Activated CD4-positive, alpha-beta T cell treated with anti-CD3 and anti-CD28 coated beads, Interleukin-2, amount 10 ng/mL, durations not matched to agents 7 days and 5 days (primary cell): ENCODE results near the gene ABLIM1. TPM values are rescaled to one million over a fixed set of nuclear protein-coding genes. Genes with fewer than 3 reads are reported as not detected.

ENCODE experiments used
- CTCF ChIA-PET: fragments of 350-600 bp; sonication (Branson Sonifier 250); formaldehyde crosslinking; loops from one replicate; lab custom pipeline; 2021; ENCODE audit warnings: antibody characterized with exemption; lab: Charles Lee
- POLR2A ChIA-PET: fragments of 350-600 bp; sonication (Branson Sonifier 250); formaldehyde crosslinking; loops from one replicate; lab custom pipeline; 2021; ENCODE audit warnings: antibody characterized with exemption; lab: Charles Lee
- DNase-seq: peaks from one replicate; pipeline ENCODE4 v3.0.0-alpha.2; 2020
- H3K27ac Mint-ChIP-seq: one replicate; pipeline ENCODE4 v1.8.0; 2021; ENCODE audit warnings: mild to moderate bottlenecking, moderate library complexity, mixed read lengths
- H3K27me3 Mint-ChIP-seq: one replicate; pipeline ENCODE4 v1.8.0; 2021; ENCODE audit warnings: mixed read lengths
- H3K36me3 Mint-ChIP-seq: one replicate; pipeline ENCODE4 v1.8.0; 2021; ENCODE audit warnings: low read depth, mixed read lengths
- H3K4me1 Mint-ChIP-seq: one replicate; pipeline ENCODE4 v1.8.0; 2021; ENCODE audit warnings: mixed read lengths
- H3K4me3 Mint-ChIP-seq: one replicate; pipeline ENCODE4 v1.8.0; 2021; ENCODE audit warnings: mild to moderate bottlenecking, moderate library complexity, mixed read lengths
- H3K9me3 Mint-ChIP-seq: one replicate; pipeline ENCODE4 v1.8.0; 2021; ENCODE audit warnings: mixed read lengths
- total RNA-seq, 2 experiments: library from RNA; stranded (reverse); gene quantifications; one replicate each; pipeline ENCODE4 v1.2.3, GENCODE V29; 2021

The ABLIM1 gene
- total RNA-seq, 2 experiments from 2014 or later, result 141 to 161 TPM

DNA sequence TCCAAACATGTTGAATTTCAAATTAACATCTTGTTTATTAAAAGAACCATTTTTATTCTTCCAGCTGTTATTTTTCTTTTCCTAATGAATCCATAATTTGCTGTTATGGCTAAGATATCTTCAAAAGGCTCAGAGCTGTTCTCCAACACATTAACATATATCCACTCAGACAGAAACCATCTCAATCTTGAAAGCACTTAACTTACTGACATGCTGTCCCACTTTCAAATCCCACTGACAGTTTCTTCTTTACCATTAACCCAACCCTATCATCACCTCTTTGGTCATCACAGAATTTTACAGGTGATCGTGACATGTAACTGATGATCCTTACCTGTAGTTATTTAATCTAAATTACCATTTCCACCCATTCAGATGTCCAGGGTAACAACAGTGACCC, 178.2 kb downstream of the ABLIM1 start:
- Mint-ChIP-seq H3K4me3 (no peak overlapping the region), H3K9me3 (no peaks in the 10 kb centered on the region), H3K36me3 (peaks cover 56% of the 10 kb centered on the region), H3K27me3 (no peaks in the 10 kb centered on the region), H3K27ac (no peak overlapping the region), H3K4me1 (peaks cover 39% of the 10 kb centered on the region)
- POLR2A ChIA-PET, result interaction anchor here (0.6 kb wide), 1 partner anchor 345 kb away, joined by 3 read pairs; no protein-coding TSS in a partner anchor
- CTCF ChIA-PET, result interaction anchor here (1.0 to 2.0 kb wide), 2 partner anchors 8 to 12 kb away, joined by 3 to 5 read pairs; no protein-coding TSS in a partner anchor
- no peak for DNase-seq

DNA sequence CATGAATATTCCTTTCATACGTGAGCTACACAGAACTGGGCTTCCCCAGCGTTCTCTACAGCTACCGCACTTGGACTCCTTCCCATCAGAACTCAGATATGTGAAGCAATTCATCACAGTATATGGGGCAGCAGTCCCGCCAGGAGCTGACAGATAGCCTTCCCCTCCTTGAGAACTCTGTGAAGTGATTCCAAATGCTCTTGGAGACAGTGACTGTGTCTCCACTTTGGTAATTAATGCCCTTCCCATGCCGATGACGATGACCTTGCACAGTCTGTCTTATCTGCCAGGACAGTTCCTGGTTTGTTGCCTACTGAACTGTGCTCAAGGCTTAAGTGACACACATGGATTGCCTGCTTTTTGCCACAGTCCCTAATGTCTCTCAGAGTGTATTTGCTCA, 178.8 kb downstream of the ABLIM1 start:
- peaks cover 41% of the 10 kb centered on the region for H3K4me1 Mint-ChIP-seq
- no peak for DNase-seq
- no peak overlapping the region for H3K27ac Mint-ChIP-seq
- peaks cover 51% of the 10 kb centered on the region for H3K36me3 Mint-ChIP-seq
- POLR2A ChIA-PET, result interaction anchor here (0.6 kb wide), 1 partner anchor 345 kb away, joined by 3 read pairs; no protein-coding TSS in a partner anchor
- no peak overlapping the region for H3K4me3 Mint-ChIP-seq
- H3K9me3 Mint-ChIP-seq, result no peaks in the 10 kb centered on the region
- CTCF ChIA-PET, result interaction anchor here (1.0 kb wide), 2 partner anchors 13 to 66 kb away, joined by 3 read pairs; no protein-coding TSS in a partner anchor
- H3K27me3 Mint-ChIP-seq, result no peaks in the 10 kb centered on the region

DNA sequence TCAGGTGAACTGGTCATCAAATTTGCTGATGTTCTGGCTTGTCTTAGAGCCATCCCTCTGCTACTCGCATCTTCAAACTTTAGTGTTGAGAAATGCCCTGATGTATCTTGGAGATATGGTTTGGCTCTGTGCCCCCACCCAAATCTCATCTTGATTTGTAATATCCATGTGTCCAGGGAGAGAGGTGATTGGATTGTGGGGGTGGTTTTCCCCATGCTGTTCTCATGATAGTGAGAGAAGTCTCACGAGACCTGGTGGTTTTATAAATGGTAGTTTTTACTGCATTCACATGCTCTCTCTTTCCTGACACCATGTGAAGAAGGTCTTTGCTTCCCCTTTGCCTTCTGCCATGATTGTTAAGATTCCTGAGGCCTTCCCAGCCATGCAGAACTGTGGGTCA, 179.8 kb downstream of the ABLIM1 start:
- peaks cover 44% of the 10 kb centered on the region for H3K36me3 Mint-ChIP-seq
- H3K27ac Mint-ChIP-seq, result no peak overlapping the region
- H3K9me3 Mint-ChIP-seq, result no peaks in the 10 kb centered on the region
- H3K4me1 Mint-ChIP-seq, result peaks cover 48% of the 10 kb centered on the region
- DNase-seq, result no peak
- POLR2A ChIA-PET, result no interaction called here
- CTCF ChIA-PET, result interaction anchor here (1.0 kb wide), 1 partner anchor 67 kb away, joined by 3 read pairs; no protein-coding TSS in a partner anchor
- no peak overlapping the region for H3K4me3 Mint-ChIP-seq
- H3K27me3 Mint-ChIP-seq, result no peaks in the 10 kb centered on the region

DNA sequence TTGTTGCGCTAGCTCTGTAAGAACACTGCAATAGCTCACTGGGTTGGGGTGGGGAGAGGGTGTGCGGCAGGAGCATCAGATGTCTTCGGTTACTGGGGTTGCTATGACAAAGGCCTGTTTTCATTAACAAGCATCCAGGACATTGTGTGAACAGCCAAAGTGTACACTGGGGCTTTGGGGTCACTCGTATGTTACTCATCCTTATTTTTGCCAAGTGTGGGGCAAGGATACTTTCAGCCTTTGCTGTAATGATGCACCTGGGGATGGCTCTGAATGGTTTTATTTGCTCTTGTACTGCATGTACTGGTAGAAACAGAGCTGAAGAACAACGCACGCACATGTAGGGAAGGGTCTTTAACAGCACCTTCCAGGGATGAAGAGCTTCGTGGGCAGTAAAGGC, 180.8 kb downstream of the ABLIM1 start:
- no peaks in the 10 kb centered on the region for H3K27me3 Mint-ChIP-seq
- H3K36me3 Mint-ChIP-seq, result peaks cover 40% of the 10 kb centered on the region
- DNase-seq, result no peak
- ChIA-PET POLR2A (no interaction called here), CTCF (interaction anchor here (0.6 kb wide), 1 partner anchor 10 kb away, joined by 3 read pairs; no protein-coding TSS in a partner anchor)
- H3K27ac Mint-ChIP-seq, result no peak overlapping the region
- H3K4me3 Mint-ChIP-seq, result no peak overlapping the region
- H3K4me1 Mint-ChIP-seq, result peaks cover 56% of the 10 kb centered on the region
- no peaks in the 10 kb centered on the region for H3K9me3 Mint-ChIP-seq

DNA sequence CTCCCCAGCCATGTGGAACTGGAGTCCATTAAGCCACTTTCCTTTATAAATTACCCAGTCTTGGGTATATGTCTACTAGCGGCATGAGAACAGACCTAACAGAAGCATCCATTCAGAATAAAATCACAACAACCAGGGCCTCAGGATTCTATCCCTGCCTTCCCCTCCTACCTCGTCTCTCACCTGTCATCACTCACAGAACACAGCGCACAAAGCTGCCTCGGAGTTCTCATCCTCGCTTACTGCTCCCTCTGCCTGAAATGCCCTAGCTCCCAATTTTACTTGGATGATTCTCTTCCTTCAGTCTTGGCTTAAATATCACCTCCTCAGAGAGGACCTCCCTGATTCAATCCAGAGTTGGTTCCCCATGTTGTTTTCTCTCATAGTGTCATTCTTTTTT, 183.1 kb downstream of the ABLIM1 start:
- Mint-ChIP-seq H3K36me3 (peaks cover 25% of the 10 kb centered on the region), H3K27me3 (no peaks in the 10 kb centered on the region), H3K27ac (peak overlapping the region; percentile 7), H3K4me1 (peaks cover 52% of the 10 kb centered on the region), H3K4me3 (no peak overlapping the region), H3K9me3 (no peaks in the 10 kb centered on the region)
- no peak for DNase-seq
- POLR2A ChIA-PET, result no interaction called here
- CTCF ChIA-PET, result no interaction called here

DNA sequence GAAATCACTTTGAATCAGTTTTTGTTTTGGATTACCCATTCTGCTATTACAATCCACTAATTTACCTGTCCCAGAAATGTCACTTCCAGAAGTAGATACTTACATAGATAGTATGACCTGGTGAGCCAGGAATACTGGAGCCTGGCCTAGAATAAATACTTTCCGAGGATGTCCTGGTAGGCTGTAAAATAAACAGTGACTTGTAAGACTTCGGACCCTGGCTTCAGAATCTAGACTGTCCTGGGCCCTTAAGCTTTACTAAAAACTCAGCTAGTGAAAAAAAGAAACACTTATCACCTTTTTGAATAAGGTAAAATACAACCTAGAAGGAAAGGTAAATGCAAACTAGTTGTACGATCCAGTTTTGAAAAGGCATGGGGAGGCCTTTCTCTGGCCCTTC, 184.3 kb downstream of the ABLIM1 start:
- Mint-ChIP-seq H3K4me1 (peaks cover 50% of the 10 kb centered on the region), H3K4me3 (no peak overlapping the region), H3K27ac (no peak overlapping the region), H3K9me3 (no peaks in the 10 kb centered on the region), H3K27me3 (no peaks in the 10 kb centered on the region), H3K36me3 (peaks cover 22% of the 10 kb centered on the region)
- POLR2A ChIA-PET, result no interaction called here
- CTCF ChIA-PET, result no interaction called here
- no peak for DNase-seq

DNA sequence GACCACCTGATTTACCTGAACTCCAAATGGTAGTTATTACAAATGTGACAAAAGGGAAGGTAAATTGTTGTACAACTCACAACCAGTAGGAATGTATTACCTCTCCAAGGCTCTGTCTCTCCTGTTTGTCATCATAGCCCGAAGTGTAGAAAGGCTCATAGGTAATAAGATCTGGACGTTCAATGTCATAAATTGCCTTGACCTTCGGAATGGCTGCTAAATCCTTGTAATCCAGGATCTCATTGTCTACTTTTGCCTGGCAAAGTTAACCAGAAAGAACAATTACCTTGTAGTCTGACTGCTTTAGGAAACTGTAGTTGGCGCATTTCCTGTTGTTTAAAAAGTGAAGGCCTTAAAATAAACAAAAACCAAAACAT, 185.2 kb downstream of the ABLIM1 start:
- CTCF ChIA-PET, result interaction anchor here (1.1 to 1.7 kb wide), 3 partner anchors 22 to 42 kb away, joined by 4 to 5 read pairs (median 4); no protein-coding TSS in a partner anchor
- no peak for DNase-seq
- H3K9me3 Mint-ChIP-seq, result no peaks in the 10 kb centered on the region
- peaks cover 50% of the 10 kb centered on the region for H3K4me1 Mint-ChIP-seq
- POLR2A ChIA-PET, result interaction anchor here (0.7 kb wide), 1 partner anchor 67 kb away, joined by 3 read pairs; no protein-coding TSS in a partner anchor
- no peak overlapping the region for H3K4me3 Mint-ChIP-seq
- no peaks in the 10 kb centered on the region for H3K27me3 Mint-ChIP-seq
- peaks cover 19% of the 10 kb centered on the region for H3K36me3 Mint-ChIP-seq
- H3K27ac Mint-ChIP-seq, result no peak overlapping the region

DNA sequence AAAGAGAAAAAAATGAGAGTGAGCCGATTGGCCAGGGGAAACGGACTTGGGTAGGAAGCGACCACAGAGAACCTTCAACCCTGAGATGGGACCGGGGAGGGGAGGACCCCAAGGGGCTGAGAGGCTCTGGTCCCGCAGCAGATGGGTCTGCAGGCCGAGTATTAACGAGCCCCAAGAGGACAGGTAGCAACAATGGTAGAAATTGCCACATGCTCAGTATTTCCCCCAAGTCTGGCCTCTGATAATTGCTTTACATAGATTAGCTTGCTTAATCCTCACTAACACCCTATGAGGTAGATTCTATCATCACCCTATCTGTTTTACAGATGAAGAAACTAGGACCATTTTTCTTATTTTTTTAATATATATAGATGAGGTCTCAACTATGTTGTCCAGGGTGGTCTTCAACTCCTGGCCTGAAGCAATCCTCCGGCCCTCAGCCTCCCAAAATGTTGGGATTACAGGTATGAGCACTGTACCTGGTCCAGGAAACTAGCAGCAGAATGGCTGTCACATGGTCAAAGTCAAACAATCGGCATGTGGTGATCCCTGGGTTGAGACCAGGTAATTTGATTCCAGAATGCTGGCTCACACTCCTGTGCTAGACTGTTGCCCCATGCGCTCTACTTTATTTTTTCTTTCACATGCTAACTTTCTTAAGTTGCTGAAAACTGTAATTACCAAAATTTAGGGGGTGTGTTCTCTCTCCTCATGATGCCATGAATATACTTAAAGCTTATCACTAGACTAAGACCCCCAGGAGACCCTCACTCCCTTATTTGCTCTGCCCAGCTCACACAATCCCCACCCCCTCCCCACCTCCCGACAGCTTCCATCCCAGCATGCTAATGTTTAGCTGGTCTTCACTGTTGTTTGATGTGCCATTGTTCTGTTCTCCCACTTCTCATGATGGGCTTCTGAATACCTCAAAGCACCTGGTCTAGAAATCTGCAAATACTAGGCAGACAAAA, 185.9 kb downstream of the ABLIM1 start:
- no peak overlapping the region for H3K27ac Mint-ChIP-seq
- peaks cover 22% of the 10 kb centered on the region for H3K36me3 Mint-ChIP-seq
- ChIA-PET POLR2A (interaction anchor here (0.7 to 1.8 kb wide), 2 partner anchors 69 to 167 kb away, joined by 3 to 8 read pairs; no protein-coding TSS in a partner anchor), CTCF (interaction anchor here (0.6 to 1.7 kb wide), 24 partner anchors 9 to 537 kb away, joined by 3 to 10 read pairs (median 4); no protein-coding TSS in a partner anchor)
- no peak for DNase-seq
- no peak overlapping the region for H3K4me3 Mint-ChIP-seq
- H3K27me3 Mint-ChIP-seq, result no peaks in the 10 kb centered on the region
- no peaks in the 10 kb centered on the region for H3K9me3 Mint-ChIP-seq
- peaks cover 48% of the 10 kb centered on the region for H3K4me1 Mint-ChIP-seq

DNA sequence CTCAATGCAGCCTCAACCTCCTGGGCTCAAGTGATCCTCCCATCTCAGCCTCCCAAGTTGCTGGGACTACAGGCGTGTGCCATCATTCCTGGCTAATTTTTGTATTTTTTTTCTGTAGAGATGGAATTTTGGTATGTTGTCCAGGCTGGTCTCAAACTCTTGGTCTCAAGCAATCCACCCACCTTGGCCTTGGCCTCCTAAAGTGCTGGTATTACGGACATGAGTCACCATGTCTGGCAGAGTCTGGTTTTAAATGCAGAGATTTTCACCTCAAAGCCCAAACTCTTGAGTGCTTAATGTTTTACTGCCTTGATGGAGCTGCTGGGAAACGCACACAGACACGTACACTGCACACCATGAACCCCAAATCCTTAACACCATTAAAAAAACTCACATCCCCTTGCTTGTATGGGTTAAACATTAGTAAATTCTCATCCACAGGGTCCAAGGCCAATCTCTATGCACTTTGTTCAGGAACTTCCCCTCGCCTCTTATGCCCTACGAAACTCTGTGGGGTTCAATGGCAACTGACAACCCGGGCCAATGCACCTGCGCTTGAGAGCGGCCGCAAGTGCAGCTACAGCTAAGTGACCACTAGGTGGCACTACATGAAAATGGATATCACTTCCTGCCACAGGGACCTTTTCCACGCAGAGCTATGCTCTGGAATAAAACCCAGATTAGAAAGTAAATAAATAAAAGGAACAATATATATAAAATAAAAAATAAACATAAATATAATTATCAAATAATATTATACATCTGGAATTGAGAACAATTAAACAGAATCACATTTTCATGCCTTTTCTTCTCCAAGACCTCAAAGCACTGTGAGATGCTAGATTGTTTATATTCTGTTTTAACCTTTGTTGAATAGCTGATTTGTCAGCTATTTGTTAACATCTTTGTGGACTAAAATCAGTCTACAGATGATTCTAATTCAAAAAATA, 186.8 kb downstream of the ABLIM1 start:
- peak; percentile 75 for DNase-seq
- Mint-ChIP-seq H3K4me1 (peaks cover 41% of the 10 kb centered on the region), H3K9me3 (no peaks in the 10 kb centered on the region), H3K36me3 (peaks cover 23% of the 10 kb centered on the region), H3K4me3 (no peak overlapping the region), H3K27me3 (no peaks in the 10 kb centered on the region), H3K27ac (peak overlapping the region; percentile 10)
- ChIA-PET POLR2A (interaction anchor here (1.8 kb wide), 1 partner anchor 70 kb away, joined by 8 read pairs; no protein-coding TSS in a partner anchor), CTCF (interaction anchor here (0.6 to 1.7 kb wide), 25 partner anchors 10 to 538 kb away, joined by 3 to 10 read pairs (median 4); no protein-coding TSS in a partner anchor)

DNA sequence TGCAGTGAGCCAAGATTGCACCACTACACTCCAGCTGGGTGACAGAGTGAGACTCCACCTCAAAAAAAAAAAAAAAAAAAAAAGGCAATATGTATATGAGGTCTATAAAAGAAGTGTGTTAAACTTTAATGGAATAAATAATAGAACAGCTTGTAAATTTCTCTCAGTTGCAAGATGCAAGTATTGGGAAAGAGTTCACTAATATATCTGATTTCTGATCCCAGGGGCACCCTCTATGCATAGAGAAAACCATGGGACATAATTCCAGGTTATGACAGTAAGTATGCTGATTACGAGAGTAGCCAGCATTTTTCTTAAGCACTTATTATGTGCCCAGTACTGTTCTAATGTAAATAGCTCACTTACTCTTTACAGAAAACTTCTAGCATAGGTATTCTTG, 187.7 kb downstream of the ABLIM1 start:
- peaks cover 33% of the 10 kb centered on the region for H3K4me1 Mint-ChIP-seq
- no peak overlapping the region for H3K27ac Mint-ChIP-seq
- H3K4me3 Mint-ChIP-seq, result no peak overlapping the region
- no peaks in the 10 kb centered on the region for H3K27me3 Mint-ChIP-seq
- no peaks in the 10 kb centered on the region for H3K9me3 Mint-ChIP-seq
- CTCF ChIA-PET, result interaction anchor here (0.9 to 1.7 kb wide), 6 partner anchors 21 to 78 kb away, joined by 3 to 10 read pairs (median 4); no protein-coding TSS in a partner anchor
- DNase-seq, result no peak
- POLR2A ChIA-PET, result no interaction called here
- H3K36me3 Mint-ChIP-seq, result peaks cover 26% of the 10 kb centered on the region

DNA sequence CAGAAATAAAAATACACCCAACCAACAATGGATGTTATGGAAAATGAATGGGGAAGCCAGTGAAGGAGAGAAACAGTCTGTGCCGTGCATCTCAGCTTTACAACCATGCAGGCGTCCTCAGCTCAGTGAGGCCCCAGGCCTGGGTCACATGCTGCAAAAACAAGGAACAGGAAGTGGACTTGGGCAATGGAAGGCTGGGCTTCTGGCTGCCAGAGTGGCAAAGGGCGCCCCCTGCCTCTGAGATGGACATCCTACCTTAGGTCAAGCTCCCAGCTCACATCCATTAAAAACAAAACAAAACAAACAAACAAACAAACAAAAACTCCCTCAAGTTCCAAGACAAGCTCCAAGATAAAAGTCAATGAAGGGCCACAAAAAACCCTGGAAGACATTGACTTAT, 199.1 kb downstream of the ABLIM1 start:
- no peaks in the 10 kb centered on the region for H3K9me3 Mint-ChIP-seq
- no peak overlapping the region for H3K4me3 Mint-ChIP-seq
- no peaks in the 10 kb centered on the region for H3K27me3 Mint-ChIP-seq
- ChIA-PET CTCF (interaction anchor here (1.0 to 2.3 kb wide), 4 partner anchors 12 to 155 kb away, joined by 3 to 10 read pairs (median 6); no protein-coding TSS in a partner anchor), POLR2A (interaction anchor here (0.6 kb wide), 1 partner anchor 67 kb away, joined by 4 read pairs; no protein-coding TSS in a partner anchor)
- H3K4me1 Mint-ChIP-seq, result peaks cover 5% of the 10 kb centered on the region
- H3K36me3 Mint-ChIP-seq, result peaks cover 50% of the 10 kb centered on the region
- H3K27ac Mint-ChIP-seq, result peak overlapping the region; percentile 42
- no peak for DNase-seq
